HepG2 (cell line): Measurements from ENCODE around the gene RGS14. TPM values are rescaled to one million over a fixed set of nuclear protein-coding genes. Genes with fewer than 3 reads are reported as not detected.

Experiments used
- ATF2 ChIP-seq: sonication (generic); formaldehyde crosslinking; IDR thresholded peaks from 2 replicates; pipeline ENCODE4 v1.4.0; 2020; ENCODE audit warnings: missing genetic modification reagents
- ATF7-NPFF ChIP-seq: sonication (generic); formaldehyde crosslinking; IDR thresholded peaks from 2 replicates; pipeline ENCODE4 v1.8.1; 2023; ENCODE audit warnings: mild to moderate bottlenecking, low read depth, missing genetic modification reagents, moderate library complexity
- ELF1 ChIP-seq: sonication (generic); formaldehyde crosslinking; IDR thresholded peaks from 2 replicates; pipeline ENCODE4 v1.4.0; 2020; ENCODE audit warnings: missing genetic modification reagents
- HNRNPL ChIP-seq: fragments of 200-400 bp; formaldehyde crosslinking; IDR thresholded peaks from 2 replicates; pipeline ENCODE4 v1.6.1; 2017; ENCODE audit warnings: mild to moderate bottlenecking, low read depth, low read length
- KAT8 ChIP-seq: IDR thresholded peaks from 2 replicates; pipeline ENCODE4 v1.6.1; 2016; ENCODE audit warnings: missing genetic modification reagents, missing compliant biosample characterization
- KLF13 ChIP-seq: sonication (generic); formaldehyde crosslinking; IDR thresholded peaks from 2 replicates; pipeline ENCODE4 v1.4.0; 2020; ENCODE audit warnings: mild to moderate bottlenecking, missing genetic modification reagents
- PLRG1 ChIP-seq: fragments of 450-650 bp; conservative IDR thresholded peaks from 2 replicates; pipeline ENCODE4 v1.6.1; 2016
- SMARCC2 ChIP-seq: fragments of 450-650 bp; IDR thresholded peaks from 2 replicates; pipeline ENCODE4 v1.6.1; 2017; ENCODE audit warnings: antibody characterized with exemption, mild to moderate bottlenecking
- SRY ChIP-seq: sonication (generic); formaldehyde crosslinking; IDR thresholded peaks from 2 replicates; pipeline ENCODE4 v1.8.0; 2022; ENCODE audit warnings: mild to moderate bottlenecking, missing genetic modification reagents
- TAF15 ChIP-seq: fragments of 200-400 bp; formaldehyde crosslinking; IDR thresholded peaks from one replicate; pipeline ENCODE4 v1.6.1; 2018; ENCODE audit warnings: mild to moderate bottlenecking, low read depth, low read length; ENCODE audit not compliant: poor library complexity, severe bottlenecking
- U2AF1 ChIP-seq: fragments of 200-400 bp; formaldehyde crosslinking; optimal IDR thresholded peaks from 2 replicates; pipeline ENCODE3; 2017; ENCODE audit warnings: mild to moderate bottlenecking, low read depth, low read length
- ZBTB44 ChIP-seq: sonication (generic); formaldehyde crosslinking; IDR thresholded peaks from 2 replicates; pipeline ENCODE4 v1.4.0; 2020; ENCODE audit warnings: missing genetic modification reagents
- ZNF142 ChIP-seq: sonication (generic); formaldehyde crosslinking; IDR thresholded peaks from 2 replicates; pipeline ENCODE4 v1.4.0; 2020; ENCODE audit warnings: missing genetic modification reagents
- ZNF672 ChIP-seq: sonication (generic); formaldehyde crosslinking; IDR thresholded peaks from 2 replicates; pipeline ENCODE4 v1.8.1; 2022; ENCODE audit warnings: missing genetic modification reagents
- polyA plus RNA-seq, 8 experiments: library from polyadenylated mRNA; depleted of rRNA in 3 of 8; stranded (reverse) in 7 of 8; unstranded in 1 of 8; fragments of >200 nt; fragmentation: Illumina TruSeq in 4 of 8; extraction: Trizol in 4 of 8; gene quantifications; 2 replicates each; pipeline versions ENCODE4 v1.2.1 to v1.2.3, GENCODE V29; 2011 to 2016; ENCODE audit warnings: low read depth in 4 of 8, missing spikeins in 1 of 8, mixed read lengths in 1 of 8; ENCODE audit not compliant: insufficient read depth in 1 of 8
- total RNA-seq, 5 experiments: library from RNA; depleted of rRNA; stranded (reverse); fragments of >200 nt; fragmentation: Illumina TruSeq; extraction: Trizol; gene quantifications; 2 replicates each; pipeline ENCODE4 v1.2.3, GENCODE V29; 2016; ENCODE audit warnings: low read depth in 1 of 5
- TF ChIP-seq, protein P1 (sequence below): sonication (generic); formaldehyde crosslinking; IDR thresholded peaks from 2 replicates; pipeline ENCODE4 v1.4.0; 2020; ENCODE audit warnings: low read depth, mild to moderate bottlenecking, missing genetic modification reagents
- TF ChIP-seq, protein P2 (sequence below): sonication (generic); formaldehyde crosslinking; IDR thresholded peaks from 2 replicates; pipeline ENCODE4 v1.5.0; 2020; ENCODE audit warnings: mild to moderate bottlenecking, missing genetic modification reagents, borderline replicate concordance

The RGS14 gene
- total and polyA plus RNA-seq, 2 of the 13 experiments (the other 11 are each of a cell fraction or from before 2014, with no cell fraction given), result 11.1 to 17.2 TPM

- TF ChIP-seq TAF15 (peak; percentile 62), ZBTB44 (CRISPR knock-in tag) (no peak), PLRG1 (no peak), HNRNPL (no peak), ATF7-NPFF (CRISPR knock-in tag) (peak; percentile 83), ZNF672 (no peak), ELF1 (CRISPR knock-in tag) (no peak), KAT8 (CRISPR knock-in tag) (no peak), ZNF142 (CRISPR knock-in tag) (0 out of 2 replicates have a peak, but pooled peaks have one; percentile 22), SRY (CRISPR knock-in tag) (no peak), SMARCC2 (no peak), U2AF1 (no peak), ATF2 (no peak; the same call in 1 of the 2 replicates), KLF13 (CRISPR knock-in tag) (no peak)
- TF ChIP-seq, protein P1, sequence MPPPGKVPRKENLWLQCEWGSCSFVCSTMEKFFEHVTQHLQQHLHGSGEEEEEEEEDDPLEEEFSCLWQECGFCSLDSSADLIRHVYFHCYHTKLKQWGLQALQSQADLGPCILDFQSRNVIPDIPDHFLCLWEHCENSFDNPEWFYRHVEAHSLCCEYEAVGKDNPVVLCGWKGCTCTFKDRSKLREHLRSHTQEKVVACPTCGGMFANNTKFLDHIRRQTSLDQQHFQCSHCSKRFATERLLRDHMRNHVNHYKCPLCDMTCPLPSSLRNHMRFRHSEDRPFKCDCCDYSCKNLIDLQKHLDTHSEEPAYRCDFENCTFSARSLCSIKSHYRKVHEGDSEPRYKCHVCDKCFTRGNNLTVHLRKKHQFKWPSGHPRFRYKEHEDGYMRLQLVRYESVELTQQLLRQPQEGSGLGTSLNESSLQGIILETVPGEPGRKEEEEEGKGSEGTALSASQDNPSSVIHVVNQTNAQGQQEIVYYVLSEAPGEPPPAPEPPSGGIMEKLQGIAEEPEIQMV, result no peak
- TF ChIP-seq, protein P2, sequence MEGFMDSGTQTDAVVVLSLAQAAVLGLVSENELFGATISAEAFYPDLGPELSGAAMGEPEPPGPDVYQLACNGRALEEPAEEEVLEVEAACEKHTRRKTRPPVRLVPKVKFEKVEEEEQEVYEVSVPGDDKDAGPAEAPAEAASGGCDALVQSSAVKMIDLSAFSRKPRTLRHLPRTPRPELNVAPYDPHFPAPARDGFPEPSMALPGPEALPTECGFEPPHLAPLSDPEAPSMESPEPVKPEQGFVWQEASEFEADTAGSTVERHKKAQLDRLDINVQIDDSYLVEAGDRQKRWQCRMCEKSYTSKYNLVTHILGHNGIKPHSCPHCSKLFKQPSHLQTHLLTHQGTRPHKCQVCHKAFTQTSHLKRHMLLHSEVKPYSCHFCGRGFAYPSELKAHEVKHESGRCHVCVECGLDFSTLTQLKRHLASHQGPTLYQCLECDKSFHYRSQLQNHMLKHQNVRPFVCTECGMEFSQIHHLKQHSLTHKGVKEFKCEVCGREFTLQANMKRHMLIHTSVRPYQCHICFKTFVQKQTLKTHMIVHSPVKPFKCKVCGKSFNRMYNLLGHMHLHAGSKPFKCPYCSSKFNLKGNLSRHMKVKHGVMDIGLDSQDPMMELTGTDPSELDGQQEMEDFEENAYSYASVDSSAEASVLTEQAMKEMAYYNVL (CRISPR knock-in tag), result no peak; the same call in 1 of the 2 replicates
Observed at GRCh38 chr5:177311723-177312648, 45.7 kb upstream of the RGS14 start, which contains the start of gene MXD3 (continued).
